Measurements from ENCODE around the gene CENPC. TPM values are rescaled to one million over a fixed set of nuclear protein-coding genes. Genes with fewer than 3 reads are reported as not detected.

The CENPC gene
- total RNA-seq (ENCODE audit: low replicate concordance): 8.1 and 8.9 TPM in 2 replicates

GRCh38 chr4:67545199-67546003, at the start of gene CENPC:
Gene CENPC (minus strand): TSS chr4:67545503. CDS start chr4:67545355, 148 bp downstream.

DNA sequence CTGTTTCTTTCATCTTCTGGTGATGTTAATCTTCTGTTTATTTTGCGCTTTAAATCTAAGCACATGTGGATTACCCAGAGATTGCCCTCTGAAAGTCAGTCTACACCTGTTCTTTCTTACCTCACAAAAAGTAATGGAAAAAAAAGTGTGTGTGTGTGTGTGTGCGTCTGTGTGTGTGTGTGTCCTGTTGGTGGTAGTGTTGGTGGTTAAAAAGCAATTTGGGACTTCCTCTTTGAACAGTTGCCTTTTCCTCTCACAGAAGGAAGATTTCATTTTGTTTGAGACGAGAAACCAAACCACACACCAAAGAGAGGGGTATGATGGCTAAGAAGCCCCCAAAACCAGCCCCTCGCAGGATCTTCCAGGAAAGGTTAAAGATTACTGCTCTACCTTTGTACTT, 13.2 kb upstream of the CENPC start, which contains the start of gene STAP1:
TSS of gene STAP1 (plus strand) at position 235 of the 400 bp plus-strand sequence. CDS start at position 318, 83 bp downstream.

Other genes with a start within 250 kb of the CENPC start
- gene STAP1, start 13.2 kb upstream of the CENPC start, total RNA-seq (ENCODE audit: low replicate concordance): not detected in 2 replicates
- 83.0 and 107 TPM in 2 replicates for gene UBA6, start 155.7 kb upstream of the CENPC start, total RNA-seq (ENCODE audit: low replicate concordance)
- not detected in 2 replicates for gene GNRHR, start 208.9 kb upstream of the CENPC start, total RNA-seq (ENCODE audit: low replicate concordance)